Loucy (cell line): Measurements from ENCODE around the gene VAPB.
A peak's percentile ranks its signal among the peaks of the same experiment; 100 is the strongest.
"Not testable (repeated sequence)": the region's sequence is repeated elsewhere in the genome, so short reads cannot be mapped to it uniquely, and the experiment has no call there.

ENCODE experiments used
- H2AFZ ChIP-seq: fragments of 200-600 bp; sonication (generic); 2 replicates; pipeline ENCODE4 v1.6.0; 2016; ENCODE audit warnings: antibody characterized with exemption, mild to moderate bottlenecking, low read length, moderate library complexity
- H3F3A ChIP-seq: fragments of 200-600 bp; 2 replicates; pipeline ENCODE4 v1.6.0; 2016; ENCODE audit warnings: antibody characterized with exemption, low read depth, mild to moderate bottlenecking
- H3K27me3 ChIP-seq: fragments of 200-600 bp; sonication (generic); 2 replicates; pipeline ENCODE4 v1.6.1; 2014; ENCODE audit warnings: low read length, mild to moderate bottlenecking; ENCODE audit not compliant: insufficient read depth, poor library complexity, severe bottlenecking
- H3K36me3 ChIP-seq: fragments of 200-600 bp; sonication (generic); 2 replicates; pipeline ENCODE4 v1.6.1; 2016; ENCODE audit warnings: low read length; ENCODE audit not compliant: insufficient read depth
- H3K4me1 ChIP-seq: fragments of 200-600 bp; sonication (generic); 2 replicates; pipeline ENCODE4 v1.5.1; 2014; ENCODE audit warnings: low read length, mild to moderate bottlenecking; ENCODE audit not compliant: insufficient read depth, poor library complexity, severe bottlenecking
- H3K4me2 ChIP-seq: fragments of 200-600 bp; sonication (generic); 2 replicates; pipeline ENCODE4 v1.6.0; 2014; ENCODE audit warnings: antibody characterized with exemption, low read length, low read depth, mild to moderate bottlenecking; ENCODE audit not compliant: poor library complexity, severe bottlenecking
- H3K4me3 ChIP-seq: fragments of 200-600 bp; sonication (generic); 2 replicates; pipeline ENCODE4 v1.5.1; 2014; ENCODE audit warnings: low read length, mild to moderate bottlenecking, mixed read lengths; ENCODE audit not compliant: poor library complexity, severe bottlenecking
- H3K79me2 ChIP-seq: fragments of 200-600 bp; sonication (generic); 2 replicates; pipeline ENCODE4 v1.6.1; 2014; ENCODE audit warnings: low read length; ENCODE audit not compliant: insufficient read depth
- H3K9ac ChIP-seq: fragments of 200-600 bp; sonication (generic); 2 replicates; pipeline ENCODE4 v1.6.0; 2014; ENCODE audit warnings: mild to moderate bottlenecking, low read depth, low read length, moderate library complexity; ENCODE audit not compliant: poor library complexity, severe bottlenecking
- H3K9me2 ChIP-seq: fragments of 200-600 bp; sonication (generic); replicated peaks from 2 replicates; pipeline ENCODE4 v1.6.1; 2016; ENCODE audit warnings: low read depth, low read length, mixed read lengths
- H3K9me3 ChIP-seq: fragments of 200-600 bp; sonication (generic); 2 replicates; pipeline ENCODE4 v1.6.1; 2014; ENCODE audit warnings: mild to moderate bottlenecking, antibody characterized with exemption, low read length, low read depth; ENCODE audit not compliant: insufficient read depth
- H4K20me1 ChIP-seq: fragments of 200-600 bp; sonication (generic); 2 replicates; pipeline ENCODE4 v1.6.0; 2014; ENCODE audit warnings: antibody characterized with exemption, low read length, mild to moderate bottlenecking; ENCODE audit not compliant: insufficient read depth, poor library complexity, severe bottlenecking
- EZH2phosphoT487 ChIP-seq: fragments of 200-600 bp; IDR thresholded peaks from 2 replicates; pipeline ENCODE4 v1.6.1; 2018; ENCODE audit warnings: antibody characterized with exemption, mild to moderate bottlenecking, moderate library complexity, borderline replicate concordance
- TF ChIP-seq, protein P1 (sequence below): fragments of 200-600 bp; sonication (generic); conservative IDR thresholded peaks from 2 replicates; pipeline ENCODE4 v1.5.1; 2014; ENCODE audit warnings: mild to moderate bottlenecking, antibody characterized with exemption, low read length

VAPB gene

DNA sequence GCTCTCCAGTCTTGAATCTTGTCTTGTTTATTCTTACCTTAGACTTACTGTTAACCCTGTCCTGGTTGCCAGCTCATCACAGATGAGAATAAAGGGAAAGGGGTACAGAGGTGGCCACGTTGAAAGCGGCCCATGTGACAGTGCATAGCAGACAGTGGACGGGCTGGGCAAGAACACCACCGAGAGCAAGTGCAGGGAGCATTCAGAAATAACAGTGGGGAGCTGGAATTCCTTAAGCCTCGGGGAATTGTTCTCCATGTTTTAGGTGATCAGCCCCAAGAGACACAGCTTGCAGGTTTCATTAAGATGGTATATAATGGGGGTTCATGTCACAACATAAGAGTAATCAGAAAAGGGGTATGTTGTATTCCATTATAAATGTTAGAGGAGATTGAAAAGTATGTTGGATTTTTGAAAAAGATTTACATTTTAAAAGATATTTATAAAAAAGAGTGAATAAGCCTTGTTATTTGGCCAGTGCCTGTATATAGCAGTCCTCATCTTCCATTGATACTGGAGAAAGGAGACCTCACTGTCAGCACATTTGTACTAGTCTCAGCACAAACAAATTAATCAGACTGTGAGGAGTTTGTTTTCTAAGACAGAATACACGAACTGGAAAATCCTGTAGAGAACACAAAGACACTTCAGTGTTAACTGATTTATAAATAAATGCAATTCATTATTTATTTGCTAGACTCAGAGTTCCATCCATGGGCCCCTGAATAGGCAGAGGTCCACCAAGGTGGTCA is 35.4 kb downstream of the VAPB start:
- Histone ChIP-seq H3K79me2 (peaks cover 82% of the 10 kb centered on the region; the same call in 1 of the 2 replicates), H3K36me3 (peaks cover 54% of the 10 kb centered on the region; the same call in 1 of the 2 replicates)

DNA sequence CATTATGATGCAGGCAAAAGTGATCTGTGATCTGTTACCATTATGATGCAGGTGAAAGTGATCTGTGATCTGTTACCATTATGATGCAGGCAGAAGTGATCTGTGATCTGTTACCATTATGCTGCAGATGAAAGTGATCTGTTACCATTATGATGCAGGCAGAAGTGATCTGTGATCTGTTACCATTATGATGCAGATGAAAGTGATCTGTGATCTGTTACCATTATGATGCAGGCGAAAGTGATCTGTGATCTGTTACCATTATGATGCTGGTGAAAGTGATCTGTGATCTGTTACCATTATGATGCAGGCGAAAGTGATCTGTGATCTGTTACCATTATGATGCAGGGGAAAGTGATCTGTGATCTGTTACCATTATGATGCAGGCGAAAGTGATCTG is 38.5 kb downstream of the VAPB start:
- not testable (repeated sequence) for H3K4me3 ChIP-seq, H3K4me1 ChIP-seq, H3K27me3 ChIP-seq, H3F3A ChIP-seq, H2AFZ ChIP-seq, H3K9me2 ChIP-seq, H3K9ac ChIP-seq, H3K9me3 ChIP-seq, H3K4me2 ChIP-seq
- H3K36me3 ChIP-seq: peaks cover 40% of the 10 kb centered on the region; the same call in 1 of the 2 replicates
- H4K20me1 ChIP-seq: peaks cover 28% of the 10 kb centered on the region
- peaks cover 86% of the 10 kb centered on the region for H3K79me2 ChIP-seq

More for the DNA sequence above, 35.4 kb downstream of the VAPB start:
- Histone ChIP-seq H3F3A (no peaks in the 10 kb centered on the region), H3K9me3 (no peaks in the 10 kb centered on the region), H3K4me3 (no peak overlapping the region), H3K4me2 (no peak overlapping the region), H3K9me2 (no peaks in the 10 kb centered on the region), H4K20me1 (peaks cover 17% of the 10 kb centered on the region), H3K4me1 (no peaks in the 10 kb centered on the region), H3K27me3 (no peaks in the 10 kb centered on the region), H2AFZ (no peak overlapping the region), H3K9ac (no peak overlapping the region)
- TF ChIP-seq, protein P1, sequence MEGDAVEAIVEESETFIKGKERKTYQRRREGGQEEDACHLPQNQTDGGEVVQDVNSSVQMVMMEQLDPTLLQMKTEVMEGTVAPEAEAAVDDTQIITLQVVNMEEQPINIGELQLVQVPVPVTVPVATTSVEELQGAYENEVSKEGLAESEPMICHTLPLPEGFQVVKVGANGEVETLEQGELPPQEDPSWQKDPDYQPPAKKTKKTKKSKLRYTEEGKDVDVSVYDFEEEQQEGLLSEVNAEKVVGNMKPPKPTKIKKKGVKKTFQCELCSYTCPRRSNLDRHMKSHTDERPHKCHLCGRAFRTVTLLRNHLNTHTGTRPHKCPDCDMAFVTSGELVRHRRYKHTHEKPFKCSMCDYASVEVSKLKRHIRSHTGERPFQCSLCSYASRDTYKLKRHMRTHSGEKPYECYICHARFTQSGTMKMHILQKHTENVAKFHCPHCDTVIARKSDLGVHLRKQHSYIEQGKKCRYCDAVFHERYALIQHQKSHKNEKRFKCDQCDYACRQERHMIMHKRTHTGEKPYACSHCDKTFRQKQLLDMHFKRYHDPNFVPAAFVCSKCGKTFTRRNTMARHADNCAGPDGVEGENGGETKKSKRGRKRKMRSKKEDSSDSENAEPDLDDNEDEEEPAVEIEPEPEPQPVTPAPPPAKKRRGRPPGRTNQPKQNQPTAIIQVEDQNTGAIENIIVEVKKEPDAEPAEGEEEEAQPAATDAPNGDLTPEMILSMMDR: no peak
- no peak for TF ChIP-seq EZH2phosphoT487

DNA sequence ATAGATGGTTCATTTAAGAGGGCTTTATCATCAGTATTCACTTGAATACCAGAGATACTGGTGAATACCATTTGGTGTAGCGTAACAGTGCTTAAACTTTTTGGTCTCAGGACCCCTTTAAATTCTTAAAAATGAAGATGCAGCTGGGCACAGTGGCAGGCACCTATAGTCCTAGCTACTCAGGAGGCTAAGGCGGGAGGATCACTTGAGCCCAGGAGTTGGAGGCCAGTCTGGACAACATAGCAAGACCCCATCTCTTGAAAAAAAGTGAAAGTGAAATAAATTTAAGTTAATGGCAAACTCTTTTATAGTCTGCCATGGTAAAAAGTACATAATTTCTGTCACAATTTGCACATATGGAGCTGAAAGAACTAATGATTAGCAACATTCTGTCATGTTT is 39.3 kb downstream of the VAPB start:
- peaks cover 94% of the 10 kb centered on the region for H3K79me2 ChIP-seq
- H3K27me3 ChIP-seq: no peaks in the 10 kb centered on the region
- no peak overlapping the region for H2AFZ ChIP-seq
- H3K4me3 ChIP-seq: no peak overlapping the region
- H3K9me2 ChIP-seq: no peaks in the 10 kb centered on the region
- H4K20me1 ChIP-seq: peaks cover 31% of the 10 kb centered on the region
- H3K4me2 ChIP-seq: no peak overlapping the region
- peaks cover 10% of the 10 kb centered on the region for H3K4me1 ChIP-seq
- no peak overlapping the region for H3K9ac ChIP-seq
- peaks cover 36% of the 10 kb centered on the region; the same call in 1 of the 2 replicates for H3K36me3 ChIP-seq
- no peaks in the 10 kb centered on the region for H3K9me3 ChIP-seq
- TF ChIP-seq, protein P1: no peak
- TF ChIP-seq EZH2phosphoT487: no peak
- H3F3A ChIP-seq: no peaks in the 10 kb centered on the region

DNA sequence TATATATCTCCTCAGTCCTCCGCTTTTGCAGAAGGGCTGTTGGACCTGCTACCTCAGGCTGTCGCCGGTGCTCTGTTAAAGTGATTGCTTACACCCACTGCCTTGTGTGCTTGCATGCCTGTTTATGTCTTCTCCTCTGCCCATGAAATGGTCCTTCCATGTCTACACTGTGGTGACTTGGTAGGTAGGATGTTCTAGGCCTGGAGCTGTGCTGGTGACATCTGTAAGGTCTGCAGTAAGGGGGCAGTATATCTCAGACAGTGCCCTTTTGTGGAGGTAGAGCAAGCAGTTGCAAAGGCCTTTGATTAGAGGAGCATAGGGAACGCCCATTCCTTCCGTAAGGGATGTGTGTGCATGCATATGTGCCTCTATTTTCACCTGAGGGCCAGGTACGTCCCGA is 40.3 kb downstream of the VAPB start:
- Histone ChIP-seq H3K4me3 (no peak overlapping the region), H4K20me1 (peaks cover 40% of the 10 kb centered on the region), H3K9me3 (no peaks in the 10 kb centered on the region), H3K9me2 (no peaks in the 10 kb centered on the region), H2AFZ (no peak overlapping the region), H3F3A (no peaks in the 10 kb centered on the region), H3K9ac (no peak overlapping the region), H3K4me1 (peaks cover 10% of the 10 kb centered on the region), H3K79me2 (peaks cover 95% of the 10 kb centered on the region), H3K27me3 (no peaks in the 10 kb centered on the region), H3K4me2 (no peak overlapping the region), H3K36me3 (peaks cover 31% of the 10 kb centered on the region; the same call in 1 of the 2 replicates)
- TF ChIP-seq, protein P1: 0 out of 2 replicates have a peak, but pooled peaks have one; percentile 22
- TF ChIP-seq EZH2phosphoT487: no peak
